HepG2 (cell line): Measurements from ENCODE around the gene BCDIN3D. TPM values are rescaled to one million over a fixed set of nuclear protein-coding genes. Genes with fewer than 3 reads are reported as not detected.

Experiments used
- ATAC-seq: fragments of 200-7000 bp; cut with Tn5 transposase; 3 replicates; pipeline ENCODE4 v1.9.1; 2020; ENCODE audit warnings: mild to moderate bottlenecking, moderate library complexity
- BruUV-seq: library from RNA; stranded (reverse); fragments of 400-500 nt; replicated peaks from 2 replicates; lab custom pipeline; 2021; lab: Mats Ljungman, UMichigan
- CTCF ChIA-PET: fragments of 300-600 bp; formaldehyde crosslinking; extraction: SDS; loops from one replicate; lab custom pipeline; 2021; ENCODE audit warnings: low total read pairs, inconsistent platforms, low intra/inter-chr PET ratio; lab: Yijun Ruan, JAX
- POLR2A ChIA-PET: fragments of 350-600 bp; sonication (Branson Sonifier 250); formaldehyde crosslinking; loops from one replicate; lab custom pipeline; 2020; ENCODE audit warnings: antibody characterized with exemption, inconsistent platforms; lab: Yijun Ruan, JAX
- DNase-seq: peaks from one replicate; pipeline ENCODE4 v3.0.0-alpha.2; 2015; ENCODE audit warnings: low spot score
- FAIRE-seq: peaks from 3 replicates; lab custom pipeline; 2011; peaks lifted over from hg19 to GRCh38; lab: Jason Lieb, UNC
- H2AFZ ChIP-seq: one replicate; pipeline ENCODE4 v1.6.1; 2011; ENCODE audit warnings: low read length, inconsistent platforms
- H3K27ac ChIP-seq: fragments of 300-600 bp; 3 replicates; pipeline ENCODE4 v1.8.0; 2011; ENCODE audit warnings: mixed run types, mild to moderate bottlenecking, mixed read lengths, low read length, inconsistent platforms; ENCODE audit not compliant: insufficient read depth; ENCODE audit errors: extremely low read length
- H3K27me3 ChIP-seq, 2 experiments: fragments of 200-600 bp in 1 of 2; 2 replicates in 1 of 2; 3 replicates in 1 of 2; pipeline versions ENCODE4 v1.6.0 to v1.8.0; 2011; ENCODE audit warnings: low read length in 2 of 2, mild to moderate bottlenecking in 2 of 2, moderate library complexity in 2 of 2, inconsistent platforms in 1 of 2; ENCODE audit not compliant: insufficient read depth in 2 of 2, control insufficient read depth in 1 of 2
- H3K36me3 ChIP-seq, 2 experiments: fragments of 200-600 bp in 1 of 2; replicated peaks in 1 of 2; 2 replicates in 1 of 2; 3 replicates in 1 of 2; pipeline versions ENCODE4 v1.5.1 to v1.8.0; 2011; ENCODE audit warnings: low read length in 2 of 2, inconsistent platforms in 1 of 2; ENCODE audit not compliant: insufficient read depth in 2 of 2, control insufficient read depth in 1 of 2
- H3K4me1 ChIP-seq: 2 replicates; pipeline ENCODE4 v1.5.1; 2012; ENCODE audit warnings: low read length, inconsistent platforms; ENCODE audit not compliant: insufficient read depth
- H3K4me2 ChIP-seq: 2 replicates; pipeline ENCODE4 v1.6.0; 2011; ENCODE audit warnings: low read depth, low read length, inconsistent platforms
- H3K4me3 ChIP-seq, 3 experiments: fragments of 200-600 bp in 1 of 3; sonication (generic), shearing (Covaris generic) in 1 of 3; replicated peaks in 1 of 3; 2 replicates each; pipeline ENCODE4 v1.5.1; 2011 to 2016; ENCODE audit warnings: low read length in 3 of 3, inconsistent platforms in 2 of 3, low read depth in 2 of 3, mild to moderate bottlenecking in 2 of 3, control low read depth in 1 of 3, mixed read lengths in 1 of 3; ENCODE audit not compliant: insufficient read depth in 1 of 3
- H3K79me2 ChIP-seq: one replicate; pipeline ENCODE4 v1.6.1; 2011; ENCODE audit warnings: low read length, inconsistent platforms; ENCODE audit not compliant: insufficient read depth
- H3K9ac ChIP-seq: 2 replicates; pipeline ENCODE4 v1.6.0; 2011; ENCODE audit warnings: mild to moderate bottlenecking, low read depth, low read length, inconsistent platforms; ENCODE audit not compliant: insufficient read depth
- H3K9me3 ChIP-seq: 2 replicates; pipeline ENCODE4 v1.5.1; 2012; ENCODE audit warnings: mild to moderate bottlenecking, low read length
- H4K20me1 ChIP-seq: 2 replicates; pipeline ENCODE4 v1.6.0; 2011; ENCODE audit warnings: inconsistent platforms, mild to moderate bottlenecking, low read length, moderate library complexity; ENCODE audit not compliant: insufficient read depth
- ARHGAP35 ChIP-seq: sonication (generic); formaldehyde crosslinking; IDR thresholded peaks from 2 replicates; pipeline ENCODE4 v1.9.0; 2022; ENCODE audit warnings: mild to moderate bottlenecking, inconsistent platforms, moderate library complexity, missing genetic modification reagents, borderline replicate concordance
- EEA1 ChIP-seq: sonication (generic); formaldehyde crosslinking; IDR thresholded peaks from 2 replicates; pipeline ENCODE4 v1.5.1; 2020; ENCODE audit warnings: mild to moderate bottlenecking, missing genetic modification reagents, borderline replicate concordance
- HES4 ChIP-seq: sonication (generic); formaldehyde crosslinking; IDR thresholded peaks from 2 replicates; pipeline ENCODE4 v1.9.0; 2021; ENCODE audit warnings: mild to moderate bottlenecking, missing genetic modification reagents, borderline replicate concordance
- KLF11 ChIP-seq: IDR thresholded peaks from 2 replicates; pipeline ENCODE4 v1.6.1; 2016; ENCODE audit warnings: missing compliant biosample characterization
- NCOA1 ChIP-seq: sonication (generic); formaldehyde crosslinking; IDR thresholded peaks from 2 replicates; pipeline ENCODE4 v1.9.0; 2021; ENCODE audit warnings: missing genetic modification reagents
- PHF5A ChIP-seq: IDR thresholded peaks from one replicate; pipeline ENCODE4 v1.6.1; 2018; ENCODE audit warnings: low read depth, missing genetic modification reagents; ENCODE audit not compliant: unreplicated experiment
- U2AF2 ChIP-seq: fragments of 200-400 bp; formaldehyde crosslinking; IDR thresholded peaks from 2 replicates; pipeline ENCODE4 v1.6.1; 2017; ENCODE audit warnings: low read depth, mild to moderate bottlenecking, low read length
- ZNF446 ChIP-seq: sonication (generic); formaldehyde crosslinking; IDR thresholded peaks from 2 replicates; pipeline ENCODE4 v1.5.0; 2020; ENCODE audit warnings: mild to moderate bottlenecking, missing genetic modification reagents
- WGBS: methylation state at CpG from one replicate; pipeline ENCODE4 v1.1.6; 2017; ENCODE audit warnings: low lambda C conversion rate; 5-methylcytosine and 5-hydroxymethylcytosine counted together
- in situ Hi-C: cut with HindIII; loops from 2 replicates; pipeline ENCODE4 v1.10.0; 2017; ENCODE audit warnings: low pct_unique_long_range_greater_than_20kb; ENCODE audit not compliant: extremely low pct_ligation_motif_present
- intact Hi-C: fragments of 100-400 bp; cut with micrococcal nuclease; formaldehyde crosslinking; loops from one replicate; pipeline ENCODE4 v1.10.0; 2022; ENCODE audit not compliant: unreplicated experiment
- polyA plus RNA-seq, 8 experiments: library from polyadenylated mRNA; depleted of rRNA in 3 of 8; stranded (reverse) in 7 of 8; unstranded in 1 of 8; fragments of >200 nt; fragmentation: Illumina TruSeq in 4 of 8; extraction: Trizol in 4 of 8; gene quantifications; 2 replicates each; pipeline versions ENCODE4 v1.2.1 to v1.2.3, GENCODE V29; 2011 to 2016; ENCODE audit warnings: low read depth in 4 of 8, missing spikeins in 1 of 8, mixed read lengths in 1 of 8; ENCODE audit not compliant: insufficient read depth in 1 of 8
- total RNA-seq, 5 experiments: library from RNA; depleted of rRNA; stranded (reverse); fragments of >200 nt; fragmentation: Illumina TruSeq; extraction: Trizol; gene quantifications; 2 replicates each; pipeline ENCODE4 v1.2.3, GENCODE V29; 2016; ENCODE audit warnings: low read depth in 1 of 5
- TF ChIP-seq, protein P1 (sequence below): sonication (generic); formaldehyde crosslinking; IDR thresholded peaks from 2 replicates; pipeline ENCODE4 v1.4.0; 2020; ENCODE audit warnings: missing genetic modification reagents
- TF ChIP-seq, protein P2 (sequence below): sonication (generic); formaldehyde crosslinking; IDR thresholded peaks from 2 replicates; pipeline ENCODE4 v1.5.0; 2020; ENCODE audit warnings: mild to moderate bottlenecking, missing genetic modification reagents
- TF ChIP-seq, protein P3 (sequence below): sonication (generic); formaldehyde crosslinking; IDR thresholded peaks from 2 replicates; pipeline ENCODE4 v1.4.0; 2020; ENCODE audit warnings: mild to moderate bottlenecking, missing genetic modification reagents
- TF ChIP-seq, protein P4 (sequence below): sonication (generic); formaldehyde crosslinking; IDR thresholded peaks from 2 replicates; pipeline ENCODE4 v1.4.0; 2020; ENCODE audit warnings: missing genetic modification reagents, borderline replicate concordance

Gene BCDIN3D
- total and polyA plus RNA-seq, 2 of the 13 experiments (the other 11 are each of a cell fraction or from before 2014, with no cell fraction given): 2.2 to 2.5 TPM

DNA sequence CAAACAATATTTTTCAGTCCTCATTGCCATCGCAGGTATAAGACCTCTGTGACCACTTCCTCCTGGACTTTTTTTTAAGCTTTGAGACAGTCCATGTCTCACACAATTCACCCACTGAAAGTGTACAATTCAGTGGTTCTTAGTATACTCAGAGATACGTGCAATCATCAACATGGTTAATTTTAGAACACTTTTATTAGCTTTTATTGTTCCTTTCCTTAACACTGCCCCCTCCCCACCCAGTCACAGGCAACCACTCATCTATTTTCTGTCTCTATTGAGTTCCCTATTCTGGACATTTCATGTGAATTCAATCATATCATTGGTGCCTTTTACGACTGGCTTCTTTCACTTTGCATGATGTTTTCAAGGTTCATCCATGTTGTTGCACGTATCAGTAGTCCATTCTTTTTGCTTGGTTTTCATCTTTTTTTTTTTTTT is 30.9 kb downstream of the BCDIN3D start (continued):
- TF ChIP-seq, protein P1, sequence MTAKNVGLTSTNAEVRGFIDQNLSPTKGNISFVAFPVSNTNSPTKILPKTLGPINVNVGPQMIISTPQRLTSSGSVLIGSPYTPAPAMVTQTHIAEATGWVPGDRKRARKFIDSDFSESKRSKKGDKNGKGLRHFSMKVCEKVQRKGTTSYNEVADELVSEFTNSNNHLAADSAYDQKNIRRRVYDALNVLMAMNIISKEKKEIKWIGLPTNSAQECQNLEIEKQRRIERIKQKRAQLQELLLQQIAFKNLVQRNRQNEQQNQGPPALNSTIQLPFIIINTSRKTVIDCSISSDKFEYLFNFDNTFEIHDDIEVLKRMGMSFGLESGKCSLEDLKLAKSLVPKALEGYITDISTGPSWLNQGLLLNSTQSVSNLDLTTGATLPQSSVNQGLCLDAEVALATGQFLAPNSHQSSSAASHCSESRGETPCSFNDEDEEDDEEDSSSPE (CRISPR knock-in tag): no peak
- TF ChIP-seq ARHGAP35 (CRISPR knock-in tag) (no peak), HES4 (CRISPR knock-in tag) (no peak), NCOA1 (CRISPR knock-in tag) (no peak)
- TF ChIP-seq, protein P2, sequence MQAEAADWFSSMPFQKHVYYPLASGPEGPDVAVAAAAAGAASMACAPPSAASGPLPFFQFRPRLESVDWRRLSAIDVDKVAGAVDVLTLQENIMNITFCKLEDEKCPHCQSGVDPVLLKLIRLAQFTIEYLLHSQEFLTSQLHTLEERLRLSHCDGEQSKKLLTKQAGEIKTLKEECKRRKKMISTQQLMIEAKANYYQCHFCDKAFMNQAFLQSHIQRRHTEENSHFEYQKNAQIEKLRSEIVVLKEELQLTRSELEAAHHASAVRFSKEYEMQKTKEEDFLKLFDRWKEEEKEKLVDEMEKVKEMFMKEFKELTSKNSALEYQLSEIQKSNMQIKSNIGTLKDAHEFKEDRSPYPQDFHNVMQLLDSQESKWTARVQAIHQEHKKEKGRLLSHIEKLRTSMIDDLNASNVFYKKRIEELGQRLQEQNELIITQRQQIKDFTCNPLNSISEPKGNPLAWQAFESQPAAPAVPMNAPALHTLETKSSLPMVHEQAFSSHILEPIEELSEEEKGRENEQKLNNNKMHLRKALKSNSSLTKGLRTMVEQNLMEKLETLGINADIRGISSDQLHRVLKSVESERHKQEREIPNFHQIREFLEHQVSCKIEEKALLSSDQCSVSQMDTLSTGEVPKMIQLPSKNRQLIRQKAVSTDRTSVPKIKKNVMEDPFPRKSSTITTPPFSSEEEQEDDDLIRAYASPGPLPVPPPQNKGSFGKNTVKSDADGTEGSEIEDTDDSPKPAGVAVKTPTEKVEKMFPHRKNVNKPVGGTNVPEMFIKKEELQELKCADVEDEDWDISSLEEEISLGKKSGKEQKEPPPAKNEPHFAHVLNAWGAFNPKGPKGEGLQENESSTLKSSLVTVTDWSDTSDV: no peak
- TF ChIP-seq, protein P3, sequence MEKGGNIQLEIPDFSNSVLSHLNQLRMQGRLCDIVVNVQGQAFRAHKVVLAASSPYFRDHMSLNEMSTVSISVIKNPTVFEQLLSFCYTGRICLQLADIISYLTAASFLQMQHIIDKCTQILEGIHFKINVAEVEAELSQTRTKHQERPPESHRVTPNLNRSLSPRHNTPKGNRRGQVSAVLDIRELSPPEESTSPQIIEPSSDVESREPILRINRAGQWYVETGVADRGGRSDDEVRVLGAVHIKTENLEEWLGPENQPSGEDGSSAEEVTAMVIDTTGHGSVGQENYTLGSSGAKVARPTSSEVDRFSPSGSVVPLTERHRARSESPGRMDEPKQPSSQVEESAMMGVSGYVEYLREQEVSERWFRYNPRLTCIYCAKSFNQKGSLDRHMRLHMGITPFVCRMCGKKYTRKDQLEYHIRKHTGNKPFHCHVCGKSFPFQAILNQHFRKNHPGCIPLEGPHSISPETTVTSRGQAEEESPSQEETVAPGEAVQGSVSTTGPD: no peak

DNA sequence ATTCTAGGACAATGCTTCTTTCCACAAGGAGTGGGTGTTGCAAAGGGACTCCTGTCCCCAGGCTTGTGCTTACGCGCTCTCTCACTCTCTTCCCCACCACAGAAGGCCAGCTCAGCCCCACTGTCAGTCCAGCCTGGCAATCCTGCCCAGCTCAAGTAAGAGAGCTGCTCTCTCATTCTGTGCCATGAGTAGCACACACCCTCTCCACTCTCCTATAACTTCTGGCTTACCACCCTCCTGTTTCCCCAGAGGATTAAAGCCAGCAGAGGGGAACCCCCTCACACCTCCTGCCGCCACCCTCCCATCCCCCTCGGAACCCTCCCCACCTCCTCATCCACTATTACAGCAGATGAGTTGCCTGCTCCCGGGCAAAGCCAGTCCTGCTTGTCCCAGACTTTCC is 31.8 kb downstream of the BCDIN3D start:
- FAIRE-seq: no peak
- intact Hi-C loops: no loop called here
- in situ Hi-C loops: no loop called here
- 95% methylated on average over 5 of the region's 5 CpGs for WGBS
- no TSS peak for BruUV-seq
- no peak overlapping the region for H3K9ac ChIP-seq
- CTCF ChIA-PET: no interaction called here
- POLR2A ChIA-PET: interaction anchor here (1.1 kb wide), 1 partner anchor 31 kb away, joined by 3 read pairs; the partner anchor contains the start of gene BCDIN3D
- H3K79me2 ChIP-seq: no peaks in the 10 kb centered on the region
- DNase-seq: no peak
- no peak overlapping the region for H3K4me2 ChIP-seq
- H3K4me1 ChIP-seq: no peaks in the 10 kb centered on the region
- H3K4me3 ChIP-seq: no peak overlapping the region
- H3K36me3 ChIP-seq: peaks cover 2 to 3% of the 10 kb centered on the region in 2 experiments; a peak in 3 of 5 replicates
- H2AFZ ChIP-seq: no peak overlapping the region
- H4K20me1 ChIP-seq: no peaks in the 10 kb centered on the region
- no peak overlapping the region for H3K27ac ChIP-seq
- no peaks in the 10 kb centered on the region for H3K27me3 ChIP-seq
- no peak for TF ChIP-seq U2AF2
- TF ChIP-seq KLF11: no peak
- TF ChIP-seq PHF5A (CRISPR knock-in tag): no peak
- TF ChIP-seq, protein P4, sequence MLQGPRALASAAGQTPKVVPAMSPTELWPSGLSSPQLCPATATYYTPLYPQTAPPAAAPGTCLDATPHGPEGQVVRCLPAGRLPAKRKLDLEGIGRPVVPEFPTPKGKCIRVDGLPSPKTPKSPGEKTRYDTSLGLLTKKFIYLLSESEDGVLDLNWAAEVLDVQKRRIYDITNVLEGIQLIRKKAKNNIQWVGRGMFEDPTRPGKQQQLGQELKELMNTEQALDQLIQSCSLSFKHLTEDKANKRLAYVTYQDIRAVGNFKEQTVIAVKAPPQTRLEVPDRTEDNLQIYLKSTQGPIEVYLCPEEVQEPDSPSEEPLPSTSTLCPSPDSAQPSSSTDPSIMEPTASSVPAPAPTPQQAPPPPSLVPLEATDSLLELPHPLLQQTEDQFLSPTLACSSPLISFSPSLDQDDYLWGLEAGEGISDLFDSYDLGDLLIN (CRISPR knock-in tag): no peak
- no peak for TF ChIP-seq EEA1 (CRISPR knock-in tag)
- no peak for TF ChIP-seq ZNF446 (CRISPR knock-in tag)
- TF ChIP-seq, all 625 proteins: peak for 0
- ATAC-seq: no peak
- no peaks in the 10 kb centered on the region for H3K9me3 ChIP-seq
